Endothelial cell of umbilical vein (primary cell): ENCODE measurements around the gene MALRD1. TPM values are rescaled to one million over a fixed set of nuclear protein-coding genes. Genes with fewer than 3 reads are reported as not detected.

Experiments used
- BruUV-seq: library from RNA; stranded (reverse); fragments of 400-500 nt; replicated peaks from 2 replicates; lab custom pipeline; 2021; lab: Mats Ljungman, UMichigan
- CTCF ChIA-PET: fragments of 300-600, 350-600 bp; sonication (Branson Sonifier 250); formaldehyde crosslinking; loops from one replicate; lab custom pipeline; 2021; ENCODE audit warnings: antibody characterized with exemption, inconsistent platforms; lab: Charles Lee
- POLR2A ChIA-PET: fragments of 300-600, 350-600 bp; sonication (Branson Sonifier 250); formaldehyde crosslinking; loops from one replicate; lab custom pipeline; 2021; ENCODE audit warnings: antibody characterized with exemption, inconsistent platforms; lab: Charles Lee
- DNase-seq: peaks from one replicate; pipeline ENCODE4 v3.0.0-alpha.2; 2011; ENCODE audit warnings: low read depth, low spot score
- FAIRE-seq: peaks from 2 replicates; lab custom pipeline; 2011; peaks lifted over from hg19 to GRCh38; lab: Jason Lieb, UNC
- H2AFZ ChIP-seq: 2 replicates; pipeline ENCODE4 v1.6.0; 2012; ENCODE audit warnings: low read depth, low read length, control low read depth, inconsistent platforms
- H3K27ac ChIP-seq: 2 replicates; pipeline ENCODE4 v1.5.1; 2011; ENCODE audit warnings: low read depth, mild to moderate bottlenecking, control low read depth, low read length, moderate library complexity; ENCODE audit not compliant: insufficient read depth
- H3K27me3 ChIP-seq, 2 experiments: 2 replicates each; pipeline versions ENCODE4 v1.6.0 to v1.6.1; 2011; ENCODE audit warnings: low read length in 2 of 2, mixed read lengths in 1 of 2; ENCODE audit not compliant: control insufficient read depth in 2 of 2, insufficient read depth in 2 of 2
- H3K36me3 ChIP-seq, 2 experiments: 2 replicates in 1 of 2; 3 replicates in 1 of 2; pipeline ENCODE4 v1.5.1; 2011; ENCODE audit warnings: low read length in 2 of 2, mild to moderate bottlenecking in 1 of 2, moderate library complexity in 1 of 2; ENCODE audit not compliant: control insufficient read depth in 2 of 2, insufficient read depth in 2 of 2; ENCODE audit errors: extremely low read depth in 1 of 2
- H3K4me1 ChIP-seq: 3 replicates; pipeline ENCODE4 v1.5.1; 2011; ENCODE audit warnings: mild to moderate bottlenecking, low read length; ENCODE audit not compliant: control insufficient read depth, insufficient read depth; ENCODE audit errors: extremely low read depth
- H3K4me2 ChIP-seq: 2 replicates; pipeline ENCODE4 v1.6.1; 2011; ENCODE audit warnings: low read length, control low read depth, mixed read lengths; ENCODE audit not compliant: insufficient read depth
- H3K4me3 ChIP-seq, 3 experiments: fragments of 200-600 bp in 1 of 3; sonication (generic), shearing (Covaris generic) in 1 of 3; replicated peaks in 1 of 3; 2 replicates each; pipeline ENCODE4 v1.5.1; 2011 to 2016; ENCODE audit warnings: control low read depth in 3 of 3, low read length in 3 of 3, mild to moderate bottlenecking in 2 of 3, inconsistent platforms in 1 of 3, low read depth in 1 of 3, moderate library complexity in 1 of 3; ENCODE audit not compliant: insufficient read depth in 1 of 3
- H3K79me2 ChIP-seq: 2 replicates; pipeline ENCODE4 v1.6.0; 2012; ENCODE audit warnings: low read length, inconsistent platforms; ENCODE audit not compliant: control insufficient read depth, insufficient read depth
- H3K9ac ChIP-seq: replicated peaks from 2 replicates; pipeline ENCODE3; 2011; ENCODE audit warnings: low read length, control low read depth; ENCODE audit not compliant: insufficient read depth; ENCODE audit errors: extremely low read depth
- H3K9me1 ChIP-seq: replicated peaks from 3 replicates; pipeline ENCODE4 v1.6.0; 2011; ENCODE audit warnings: mild to moderate bottlenecking, low read length; ENCODE audit not compliant: control insufficient read depth, insufficient read depth; ENCODE audit errors: extremely low read depth
- H3K9me3 ChIP-seq: replicated peaks from 2 replicates; pipeline ENCODE4 v1.5.1; 2012; ENCODE audit warnings: low read length, inconsistent platforms; ENCODE audit not compliant: control insufficient read depth, insufficient read depth
- H4K20me1 ChIP-seq: replicated peaks from 2 replicates; pipeline ENCODE3; 2011; ENCODE audit warnings: mild to moderate bottlenecking, low read length; ENCODE audit not compliant: control insufficient read depth, insufficient read depth; ENCODE audit errors: extremely low read depth
- EZH2 ChIP-seq: IDR thresholded peaks from 2 replicates; pipeline ENCODE4 v1.6.1; 2012; ENCODE audit warnings: borderline replicate concordance, low read depth, mild to moderate bottlenecking, moderate library complexity, low read length, inconsistent platforms; ENCODE audit not compliant: severe bottlenecking
- FOS ChIP-seq: IDR thresholded peaks from 2 replicates; pipeline ENCODE4 v1.6.1; 2011; ENCODE audit warnings: mild to moderate bottlenecking, low read length, moderate library complexity, borderline replicate concordance; ENCODE audit not compliant: insufficient read depth
- GATA2 ChIP-seq: IDR thresholded peaks from 2 replicates; pipeline ENCODE4 v1.7.0; 2011; ENCODE audit warnings: low read depth, mild to moderate bottlenecking, moderate library complexity, mixed read lengths, low read length; ENCODE audit not compliant: insufficient read length, insufficient read depth
- JUN ChIP-seq: IDR thresholded peaks from 2 replicates; pipeline ENCODE4 v1.6.1; 2011; ENCODE audit warnings: borderline replicate concordance, low read depth; ENCODE audit not compliant: insufficient read length, insufficient read depth
- MYC ChIP-seq: IDR thresholded peaks from one replicate; pipeline ENCODE4 v1.6.1; 2011; ENCODE audit warnings: mild to moderate bottlenecking, low read depth, low read length
- POLR2A ChIP-seq: IDR thresholded peaks from 2 replicates; pipeline ENCODE4 v1.6.1; 2012; ENCODE audit warnings: low read depth, mild to moderate bottlenecking, control low read depth, low read length
- POLR2AphosphoS5 ChIP-seq: IDR thresholded peaks from 2 replicates; pipeline ENCODE4 v1.6.1; 2012; ENCODE audit warnings: low read depth, mild to moderate bottlenecking, control low read depth, low read length, moderate library complexity; ENCODE audit not compliant: insufficient read depth
- dilution Hi-C: fragments of 300-500 bp; cut with MboI; formaldehyde crosslinking; loops from one replicate; pipeline ENCODE4 v1.15.0; 2019; ENCODE audit warnings: low sequenced_read_pairs; ENCODE audit not compliant: extremely low pct_ligation_motif_present
- intact Hi-C: fragments of 100-400 bp; cut with micrococcal nuclease; formaldehyde crosslinking; loops from one replicate; pipeline ENCODE4 v1.10.0; 2022
- polyA plus RNA-seq, 4 experiments: library from polyadenylated mRNA; depleted of rRNA in 3 of 4; stranded (reverse) in 3 of 4; unstranded in 1 of 4; fragments of >200 nt; gene quantifications; 2 replicates each; pipeline versions ENCODE4 v1.2.1 to v1.2.3, GENCODE V29; 2011 to 2012; ENCODE audit warnings: missing spikeins in 1 of 4
- total RNA-seq: library from RNA; stranded (reverse); gene quantifications from 2 replicates; pipeline ENCODE4 v1.2.3, GENCODE V29; 2021
- TF ChIP-seq, protein P1 (sequence below): IDR thresholded peaks from 2 replicates; pipeline ENCODE4 v1.6.1; 2011; ENCODE audit not compliant: insufficient read depth, insufficient read length
- TF ChIP-seq, protein P2 (sequence below), 2 donors: IDR thresholded peaks; 1 replicate in 1 of 2; 2 replicates in 1 of 2; pipeline ENCODE4 v1.5.1; 2011; ENCODE audit warnings: low read length in 2 of 2, mild to moderate bottlenecking in 2 of 2, moderate library complexity in 2 of 2, control low read depth in 1 of 2, inconsistent platforms in 1 of 2, low read depth in 1 of 2; ENCODE audit not compliant: insufficient read depth in 1 of 2; ENCODE audit errors: extremely low read depth in 1 of 2

MALRD1 gene
- total and polyA plus RNA-seq, 2 donors (not counting 3 experiments of a cell fraction or from before 2014, with no cell fraction given), result not detected

DNA sequence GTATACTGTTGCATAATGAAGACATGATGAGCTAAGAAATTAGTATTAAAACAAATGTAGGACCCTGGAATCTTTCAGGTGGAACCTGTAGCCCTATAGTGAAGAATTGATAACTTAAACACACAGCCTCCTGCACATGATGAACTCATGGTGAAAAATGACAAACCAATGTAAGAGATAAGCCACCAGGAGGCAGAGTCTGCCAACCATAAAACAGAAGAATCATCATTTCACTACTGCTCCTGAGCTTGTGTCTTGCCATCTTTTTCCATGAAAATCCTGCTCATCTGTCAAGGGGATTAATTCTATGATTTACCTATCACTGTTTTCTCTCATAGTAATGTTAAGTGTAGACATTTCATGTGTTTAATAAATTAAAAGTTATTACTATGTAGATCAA lies 363.9 kb downstream of the MALRD1 start:
- Histone ChIP-seq H3K4me3 (no peak overlapping the region), H3K27ac (no peak overlapping the region), H4K20me1 (no peaks in the 10 kb centered on the region), H3K27me3 (no peaks in the 10 kb centered on the region), H3K9me1 (no peaks in the 10 kb centered on the region), H3K36me3 (no peaks in the 10 kb centered on the region), H3K9ac (no peak overlapping the region), H2AFZ (no peak overlapping the region), H3K4me2 (no peak overlapping the region), H3K4me1 (no peaks in the 10 kb centered on the region), H3K79me2 (no peaks in the 10 kb centered on the region), H3K9me3 (no peaks in the 10 kb centered on the region)
- TF ChIP-seq EZH2, result no peak
- TF ChIP-seq, protein P1, sequence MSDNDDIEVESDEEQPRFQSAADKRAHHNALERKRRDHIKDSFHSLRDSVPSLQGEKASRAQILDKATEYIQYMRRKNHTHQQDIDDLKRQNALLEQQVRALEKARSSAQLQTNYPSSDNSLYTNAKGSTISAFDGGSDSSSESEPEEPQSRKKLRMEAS, result no peak
- no peak for TF ChIP-seq MYC
- no peak for TF ChIP-seq FOS
- no peak for TF ChIP-seq JUN
- no TSS peak for BruUV-seq
- ChIA-PET CTCF (no interaction called here), POLR2A (no interaction called here)
- intact Hi-C loops, result no loop called here
- FAIRE-seq (no peak), DNase-seq (no peak)
- dilution Hi-C loops, result no loop called here

DNA sequence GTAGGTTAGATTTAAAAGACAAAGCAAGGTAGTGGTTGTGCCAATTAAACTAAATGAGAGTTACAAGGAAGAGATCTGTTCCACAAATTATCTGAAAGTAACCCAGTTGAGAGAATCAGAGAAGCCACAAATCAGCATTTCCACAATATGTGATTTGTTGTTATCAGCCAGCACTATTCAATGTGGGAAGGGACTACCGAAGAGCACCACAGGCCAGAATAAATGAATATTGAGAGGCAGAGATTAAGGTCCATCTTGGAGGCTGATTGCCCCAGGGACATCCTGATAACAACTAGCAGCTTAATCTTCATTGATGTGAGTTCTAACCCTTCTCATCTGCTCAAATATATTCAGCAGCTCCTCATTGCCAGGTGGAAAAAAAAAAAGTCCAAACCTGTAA lies 367.6 kb downstream of the MALRD1 start:
- Histone ChIP-seq H3K9me1 (no peaks in the 10 kb centered on the region), H3K9ac (no peak overlapping the region), H3K9me3 (no peaks in the 10 kb centered on the region), H3K36me3 (no peaks in the 10 kb centered on the region), H3K27me3 (no peaks in the 10 kb centered on the region), H4K20me1 (no peaks in the 10 kb centered on the region), H3K27ac (no peak overlapping the region), H3K4me3 (no peak overlapping the region), H3K4me2 (no peak overlapping the region), H3K79me2 (no peaks in the 10 kb centered on the region), H2AFZ (no peak overlapping the region), H3K4me1 (no peaks in the 10 kb centered on the region)
- intact Hi-C loops, result no loop called here
- POLR2A ChIA-PET, result no interaction called here
- TF ChIP-seq GATA2, result no peak
- TF ChIP-seq, protein P1, result no peak
- TF ChIP-seq, protein P2, sequence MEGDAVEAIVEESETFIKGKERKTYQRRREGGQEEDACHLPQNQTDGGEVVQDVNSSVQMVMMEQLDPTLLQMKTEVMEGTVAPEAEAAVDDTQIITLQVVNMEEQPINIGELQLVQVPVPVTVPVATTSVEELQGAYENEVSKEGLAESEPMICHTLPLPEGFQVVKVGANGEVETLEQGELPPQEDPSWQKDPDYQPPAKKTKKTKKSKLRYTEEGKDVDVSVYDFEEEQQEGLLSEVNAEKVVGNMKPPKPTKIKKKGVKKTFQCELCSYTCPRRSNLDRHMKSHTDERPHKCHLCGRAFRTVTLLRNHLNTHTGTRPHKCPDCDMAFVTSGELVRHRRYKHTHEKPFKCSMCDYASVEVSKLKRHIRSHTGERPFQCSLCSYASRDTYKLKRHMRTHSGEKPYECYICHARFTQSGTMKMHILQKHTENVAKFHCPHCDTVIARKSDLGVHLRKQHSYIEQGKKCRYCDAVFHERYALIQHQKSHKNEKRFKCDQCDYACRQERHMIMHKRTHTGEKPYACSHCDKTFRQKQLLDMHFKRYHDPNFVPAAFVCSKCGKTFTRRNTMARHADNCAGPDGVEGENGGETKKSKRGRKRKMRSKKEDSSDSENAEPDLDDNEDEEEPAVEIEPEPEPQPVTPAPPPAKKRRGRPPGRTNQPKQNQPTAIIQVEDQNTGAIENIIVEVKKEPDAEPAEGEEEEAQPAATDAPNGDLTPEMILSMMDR (IDR thresholded peaks at IDR 0.05; ENCODE audit: extremely low read depth in 1 of 2, insufficient read depth in 1 of 2, low read depth in 1 of 2, low read length in 2 of 2), result no peak
- no peak for TF ChIP-seq EZH2
- no peak for TF ChIP-seq POLR2A
- no peak for TF ChIP-seq POLR2AphosphoS5
- no peak for TF ChIP-seq MYC
- CTCF ChIA-PET, result no interaction called here
- dilution Hi-C loops, result no loop called here
- no peak for FAIRE-seq
- DNase-seq, result no peak
- no TSS peak for BruUV-seq
